Endothelial cell of umbilical vein (primary cell): Measurements from ENCODE around the gene JAGN1. TPM values are rescaled to one million over a fixed set of nuclear protein-coding genes. Genes with fewer than 3 reads are reported as not detected.

Experiments
- BruUV-seq: library from RNA; stranded (reverse); fragments of 400-500 nt; replicated peaks from 2 replicates; lab custom pipeline; 2021; lab: Mats Ljungman, UMichigan
- CTCF ChIA-PET: fragments of 300-600, 350-600 bp; sonication (Branson Sonifier 250); formaldehyde crosslinking; loops from one replicate; lab custom pipeline; 2021; ENCODE audit warnings: antibody characterized with exemption, inconsistent platforms; lab: Charles Lee
- POLR2A ChIA-PET: fragments of 300-600, 350-600 bp; sonication (Branson Sonifier 250); formaldehyde crosslinking; loops from one replicate; lab custom pipeline; 2021; ENCODE audit warnings: antibody characterized with exemption, inconsistent platforms; lab: Charles Lee
- DNase-seq: peaks from one replicate; pipeline ENCODE4 v3.0.0-alpha.2; 2011; ENCODE audit warnings: low read depth, low spot score
- FAIRE-seq: peaks from 2 replicates; lab custom pipeline; 2011; peaks lifted over from hg19 to GRCh38; lab: Jason Lieb, UNC
- H2AFZ ChIP-seq: 2 replicates; pipeline ENCODE4 v1.6.0; 2012; ENCODE audit warnings: low read depth, low read length, control low read depth, inconsistent platforms
- H3K27ac ChIP-seq: 2 replicates; pipeline ENCODE4 v1.5.1; 2011; ENCODE audit warnings: low read depth, mild to moderate bottlenecking, control low read depth, low read length, moderate library complexity; ENCODE audit not compliant: insufficient read depth
- H3K27me3 ChIP-seq, 2 experiments: 2 replicates each; pipeline versions ENCODE4 v1.6.0 to v1.6.1; 2011; ENCODE audit warnings: low read length in 2 of 2, mixed read lengths in 1 of 2; ENCODE audit not compliant: control insufficient read depth in 2 of 2, insufficient read depth in 2 of 2
- H3K36me3 ChIP-seq, 2 experiments: 2 replicates in 1 of 2; 3 replicates in 1 of 2; pipeline ENCODE4 v1.5.1; 2011; ENCODE audit warnings: low read length in 2 of 2, mild to moderate bottlenecking in 1 of 2, moderate library complexity in 1 of 2; ENCODE audit not compliant: control insufficient read depth in 2 of 2, insufficient read depth in 2 of 2; ENCODE audit errors: extremely low read depth in 1 of 2
- H3K4me1 ChIP-seq: 3 replicates; pipeline ENCODE4 v1.5.1; 2011; ENCODE audit warnings: mild to moderate bottlenecking, low read length; ENCODE audit not compliant: control insufficient read depth, insufficient read depth; ENCODE audit errors: extremely low read depth
- H3K4me2 ChIP-seq: 2 replicates; pipeline ENCODE4 v1.6.1; 2011; ENCODE audit warnings: low read length, control low read depth, mixed read lengths; ENCODE audit not compliant: insufficient read depth
- H3K4me3 ChIP-seq, 3 experiments: fragments of 200-600 bp in 1 of 3; sonication (generic), shearing (Covaris generic) in 1 of 3; replicated peaks in 1 of 3; 2 replicates each; pipeline ENCODE4 v1.5.1; 2011 to 2016; ENCODE audit warnings: control low read depth in 3 of 3, low read length in 3 of 3, mild to moderate bottlenecking in 2 of 3, inconsistent platforms in 1 of 3, low read depth in 1 of 3, moderate library complexity in 1 of 3; ENCODE audit not compliant: insufficient read depth in 1 of 3
- H3K79me2 ChIP-seq: 2 replicates; pipeline ENCODE4 v1.6.0; 2012; ENCODE audit warnings: low read length, inconsistent platforms; ENCODE audit not compliant: control insufficient read depth, insufficient read depth
- H3K9ac ChIP-seq: replicated peaks from 2 replicates; pipeline ENCODE3; 2011; ENCODE audit warnings: low read length, control low read depth; ENCODE audit not compliant: insufficient read depth; ENCODE audit errors: extremely low read depth
- H3K9me1 ChIP-seq: replicated peaks from 3 replicates; pipeline ENCODE4 v1.6.0; 2011; ENCODE audit warnings: mild to moderate bottlenecking, low read length; ENCODE audit not compliant: control insufficient read depth, insufficient read depth; ENCODE audit errors: extremely low read depth
- H3K9me3 ChIP-seq: replicated peaks from 2 replicates; pipeline ENCODE4 v1.5.1; 2012; ENCODE audit warnings: low read length, inconsistent platforms; ENCODE audit not compliant: control insufficient read depth, insufficient read depth
- H4K20me1 ChIP-seq: replicated peaks from 2 replicates; pipeline ENCODE3; 2011; ENCODE audit warnings: mild to moderate bottlenecking, low read length; ENCODE audit not compliant: control insufficient read depth, insufficient read depth; ENCODE audit errors: extremely low read depth
- EZH2 ChIP-seq: IDR thresholded peaks from 2 replicates; pipeline ENCODE4 v1.6.1; 2012; ENCODE audit warnings: borderline replicate concordance, low read depth, mild to moderate bottlenecking, moderate library complexity, low read length, inconsistent platforms; ENCODE audit not compliant: severe bottlenecking
- FOS ChIP-seq: IDR thresholded peaks from 2 replicates; pipeline ENCODE4 v1.6.1; 2011; ENCODE audit warnings: mild to moderate bottlenecking, low read length, moderate library complexity, borderline replicate concordance; ENCODE audit not compliant: insufficient read depth
- GATA2 ChIP-seq: IDR thresholded peaks from 2 replicates; pipeline ENCODE4 v1.7.0; 2011; ENCODE audit warnings: low read depth, mild to moderate bottlenecking, moderate library complexity, mixed read lengths, low read length; ENCODE audit not compliant: insufficient read length, insufficient read depth
- JUN ChIP-seq: IDR thresholded peaks from 2 replicates; pipeline ENCODE4 v1.6.1; 2011; ENCODE audit warnings: borderline replicate concordance, low read depth; ENCODE audit not compliant: insufficient read length, insufficient read depth
- MYC ChIP-seq: IDR thresholded peaks from one replicate; pipeline ENCODE4 v1.6.1; 2011; ENCODE audit warnings: mild to moderate bottlenecking, low read depth, low read length
- POLR2A ChIP-seq: IDR thresholded peaks from 2 replicates; pipeline ENCODE4 v1.6.1; 2012; ENCODE audit warnings: low read depth, mild to moderate bottlenecking, control low read depth, low read length
- POLR2AphosphoS5 ChIP-seq: IDR thresholded peaks from 2 replicates; pipeline ENCODE4 v1.6.1; 2012; ENCODE audit warnings: low read depth, mild to moderate bottlenecking, control low read depth, low read length, moderate library complexity; ENCODE audit not compliant: insufficient read depth
- dilution Hi-C: fragments of 300-500 bp; cut with MboI; formaldehyde crosslinking; loops from one replicate; pipeline ENCODE4 v1.15.0; 2019; ENCODE audit warnings: low sequenced_read_pairs; ENCODE audit not compliant: extremely low pct_ligation_motif_present
- intact Hi-C: fragments of 100-400 bp; cut with micrococcal nuclease; formaldehyde crosslinking; loops from one replicate; pipeline ENCODE4 v1.10.0; 2022
- polyA plus RNA-seq, 4 experiments: library from polyadenylated mRNA; depleted of rRNA in 3 of 4; stranded (reverse) in 3 of 4; unstranded in 1 of 4; fragments of >200 nt; gene quantifications; 2 replicates each; pipeline versions ENCODE4 v1.2.1 to v1.2.3, GENCODE V29; 2011 to 2012; ENCODE audit warnings: missing spikeins in 1 of 4
- total RNA-seq: library from RNA; stranded (reverse); gene quantifications from 2 replicates; pipeline ENCODE4 v1.2.3, GENCODE V29; 2021
- TF ChIP-seq, protein P1 (sequence below): IDR thresholded peaks from 2 replicates; pipeline ENCODE4 v1.6.1; 2011; ENCODE audit not compliant: insufficient read depth, insufficient read length
- TF ChIP-seq, protein P2 (sequence below), 2 donors: IDR thresholded peaks; 1 replicate in 1 of 2; 2 replicates in 1 of 2; pipeline ENCODE4 v1.5.1; 2011; ENCODE audit warnings: low read length in 2 of 2, mild to moderate bottlenecking in 2 of 2, moderate library complexity in 2 of 2, control low read depth in 1 of 2, inconsistent platforms in 1 of 2, low read depth in 1 of 2; ENCODE audit not compliant: insufficient read depth in 1 of 2; ENCODE audit errors: extremely low read depth in 1 of 2

Gene JAGN1
- total and polyA plus RNA-seq, 2 donors (not counting 3 experiments of a cell fraction or from before 2014, with no cell fraction given), result 29.6 to 46.5 TPM

DNA sequence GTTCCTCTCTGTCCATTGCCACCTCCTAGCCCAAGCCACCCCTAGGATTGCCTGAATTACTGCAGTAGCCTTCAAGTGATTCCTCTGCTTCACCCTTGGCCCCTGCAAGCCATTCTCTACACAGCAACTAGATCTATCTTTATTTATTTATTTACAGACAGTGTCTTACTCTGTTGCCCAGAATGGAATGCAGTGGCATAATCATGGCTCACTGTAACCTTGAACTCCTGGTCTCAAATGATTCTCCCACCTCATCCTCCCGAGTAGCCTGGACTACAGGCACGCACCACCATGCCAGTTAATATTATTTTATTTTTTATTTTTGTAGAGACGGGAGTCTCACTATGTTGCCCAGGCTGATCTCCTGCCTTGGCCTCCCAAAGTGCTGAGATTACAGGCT lies 1.9 kb upstream of the JAGN1 start:
- Histone ChIP-seq H3K9ac (no peak overlapping the region), H3K36me3 (peaks cover 4 to 7% of the 10 kb centered on the region in 2 experiments), H3K4me3 (no peak overlapping the region), H3K9me3 (no peaks in the 10 kb centered on the region), H4K20me1 (no peaks in the 10 kb centered on the region), H3K4me1 (peaks cover 25% of the 10 kb centered on the region), H3K27ac (no peak overlapping the region), H3K4me2 (no peak overlapping the region), H3K79me2 (peaks cover 27% of the 10 kb centered on the region), H2AFZ (no peak overlapping the region), H3K9me1 (no peaks in the 10 kb centered on the region), H3K27me3 (no peaks in the 10 kb centered on the region)
- ChIA-PET POLR2A (no interaction called here), CTCF (no interaction called here)
- no TSS peak for BruUV-seq
- intact Hi-C loops, result no loop called here
- no peak for TF ChIP-seq FOS
- no peak for TF ChIP-seq GATA2
- TF ChIP-seq POLR2A, result no peak
- TF ChIP-seq JUN, result no peak
- TF ChIP-seq POLR2AphosphoS5, result no peak
- TF ChIP-seq, protein P1, sequence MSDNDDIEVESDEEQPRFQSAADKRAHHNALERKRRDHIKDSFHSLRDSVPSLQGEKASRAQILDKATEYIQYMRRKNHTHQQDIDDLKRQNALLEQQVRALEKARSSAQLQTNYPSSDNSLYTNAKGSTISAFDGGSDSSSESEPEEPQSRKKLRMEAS, result no peak
- TF ChIP-seq EZH2, result no peak
- TF ChIP-seq, protein P2, sequence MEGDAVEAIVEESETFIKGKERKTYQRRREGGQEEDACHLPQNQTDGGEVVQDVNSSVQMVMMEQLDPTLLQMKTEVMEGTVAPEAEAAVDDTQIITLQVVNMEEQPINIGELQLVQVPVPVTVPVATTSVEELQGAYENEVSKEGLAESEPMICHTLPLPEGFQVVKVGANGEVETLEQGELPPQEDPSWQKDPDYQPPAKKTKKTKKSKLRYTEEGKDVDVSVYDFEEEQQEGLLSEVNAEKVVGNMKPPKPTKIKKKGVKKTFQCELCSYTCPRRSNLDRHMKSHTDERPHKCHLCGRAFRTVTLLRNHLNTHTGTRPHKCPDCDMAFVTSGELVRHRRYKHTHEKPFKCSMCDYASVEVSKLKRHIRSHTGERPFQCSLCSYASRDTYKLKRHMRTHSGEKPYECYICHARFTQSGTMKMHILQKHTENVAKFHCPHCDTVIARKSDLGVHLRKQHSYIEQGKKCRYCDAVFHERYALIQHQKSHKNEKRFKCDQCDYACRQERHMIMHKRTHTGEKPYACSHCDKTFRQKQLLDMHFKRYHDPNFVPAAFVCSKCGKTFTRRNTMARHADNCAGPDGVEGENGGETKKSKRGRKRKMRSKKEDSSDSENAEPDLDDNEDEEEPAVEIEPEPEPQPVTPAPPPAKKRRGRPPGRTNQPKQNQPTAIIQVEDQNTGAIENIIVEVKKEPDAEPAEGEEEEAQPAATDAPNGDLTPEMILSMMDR (IDR thresholded peaks at IDR 0.05; ENCODE audit: extremely low read depth in 1 of 2, insufficient read depth in 1 of 2, low read depth in 1 of 2, low read length in 2 of 2), result no peak
- TF ChIP-seq MYC, result no peak
- no peak for FAIRE-seq
- DNase-seq, result no peak
- dilution Hi-C loops, result no loop called here
